K562 (cell line): ENCODE data around the gene RCC1. TPM values are rescaled to one million over a fixed set of nuclear protein-coding genes. Genes with fewer than 3 reads are reported as not detected.

Experiments
- ATF7 ChIP-seq: fragments of 450-650 bp; IDR thresholded peaks from 2 replicates; pipeline ENCODE4 v1.7.1; 2014; ENCODE audit warnings: mild to moderate bottlenecking, moderate library complexity
- GTF2A2 ChIP-seq: IDR thresholded peaks from 2 replicates; pipeline ENCODE4 v1.6.1; 2016; ENCODE audit warnings: mild to moderate bottlenecking, missing genetic modification characterization, missing compliant biosample characterization
- NR1H2 ChIP-seq: sonication (generic); formaldehyde crosslinking; IDR thresholded peaks from 2 replicates; pipeline ENCODE4 v1.4.0; 2020; ENCODE audit warnings: mild to moderate bottlenecking, missing genetic modification reagents
- SMARCA5 ChIP-seq: fragments of 450-650 bp; IDR thresholded peaks from 2 replicates; pipeline ENCODE4 v1.6.1; 2016
- ZNF316 ChIP-seq: fragments of 450-650 bp; IDR thresholded peaks from 2 replicates; pipeline ENCODE4 v1.6.1; 2016
- polyA plus RNA-seq, 8 experiments: library from polyadenylated mRNA; depleted of rRNA in 4 of 8; stranded (reverse) in 5 of 8; unstranded in 3 of 8; fragments of >200 nt; fragmentation: Nextera tagmentation in 2 of 8; fragmentation: Illumina TruSeq in 1 of 8; extraction: Ambion mirVana in 2 of 8; extraction: Trizol in 1 of 8; gene quantifications; 2 replicates each; pipeline versions ENCODE4 v1.2.1 to v1.2.3, GENCODE V29; 2011 to 2014; ENCODE audit warnings: inconsistent platforms in 1 of 8, missing spikeins in 1 of 8
- total RNA-seq, 7 experiments: library from RNA; depleted of rRNA in 6 of 7; stranded (reverse); fragments of >200 nt in 6 of 7; fragmentation: Illumina TruSeq in 2 of 7; extraction: Trizol in 2 of 7; gene quantifications; 2 replicates each; pipeline versions ENCODE4 v1.2.1 to v1.2.3, GENCODE V29; 2011 to 2021; ENCODE audit warnings: low replicate concordance in 1 of 7
- TF ChIP-seq, protein P1 (sequence below), 2 experiments: fragments of 450-650 bp; conservative IDR thresholded peaks; 2 replicates each; pipeline ENCODE4 v1.6.1; 2017; ENCODE audit warnings: mild to moderate bottlenecking in 2 of 2, moderate library complexity in 2 of 2
- TF ChIP-seq, protein P2 (sequence below): sonication (generic); formaldehyde crosslinking; IDR thresholded peaks from 2 replicates; pipeline ENCODE4 v1.8.1; 2023; ENCODE audit warnings: mild to moderate bottlenecking, missing genetic modification reagents
- TF ChIP-seq, protein P3 (sequence below): sonication (generic); formaldehyde crosslinking; IDR thresholded peaks from 2 replicates; pipeline ENCODE4 v1.8.0; 2023; ENCODE audit warnings: missing genetic modification reagents, mild to moderate bottlenecking, borderline replicate concordance
- TF ChIP-seq, protein P4 (sequence below): sonication (generic); formaldehyde crosslinking; IDR thresholded peaks from 2 replicates; pipeline ENCODE4 v1.8.0; 2022; ENCODE audit warnings: mild to moderate bottlenecking, missing genetic modification reagents
- TF ChIP-seq, protein P5 (sequence below): fragments of 250-450 bp; sonication (Bioruptor Pico); IDR thresholded peaks from 2 replicates; pipeline ENCODE4 v1.5.0; 2021; ENCODE audit warnings: mild to moderate bottlenecking, borderline replicate concordance

The RCC1 gene
- total and polyA plus RNA-seq, 9 of the 15 experiments (the other 6 are each of a cell fraction or from before 2014, with no cell fraction given) = 16.4 to 202 (median 107) TPM

DNA sequence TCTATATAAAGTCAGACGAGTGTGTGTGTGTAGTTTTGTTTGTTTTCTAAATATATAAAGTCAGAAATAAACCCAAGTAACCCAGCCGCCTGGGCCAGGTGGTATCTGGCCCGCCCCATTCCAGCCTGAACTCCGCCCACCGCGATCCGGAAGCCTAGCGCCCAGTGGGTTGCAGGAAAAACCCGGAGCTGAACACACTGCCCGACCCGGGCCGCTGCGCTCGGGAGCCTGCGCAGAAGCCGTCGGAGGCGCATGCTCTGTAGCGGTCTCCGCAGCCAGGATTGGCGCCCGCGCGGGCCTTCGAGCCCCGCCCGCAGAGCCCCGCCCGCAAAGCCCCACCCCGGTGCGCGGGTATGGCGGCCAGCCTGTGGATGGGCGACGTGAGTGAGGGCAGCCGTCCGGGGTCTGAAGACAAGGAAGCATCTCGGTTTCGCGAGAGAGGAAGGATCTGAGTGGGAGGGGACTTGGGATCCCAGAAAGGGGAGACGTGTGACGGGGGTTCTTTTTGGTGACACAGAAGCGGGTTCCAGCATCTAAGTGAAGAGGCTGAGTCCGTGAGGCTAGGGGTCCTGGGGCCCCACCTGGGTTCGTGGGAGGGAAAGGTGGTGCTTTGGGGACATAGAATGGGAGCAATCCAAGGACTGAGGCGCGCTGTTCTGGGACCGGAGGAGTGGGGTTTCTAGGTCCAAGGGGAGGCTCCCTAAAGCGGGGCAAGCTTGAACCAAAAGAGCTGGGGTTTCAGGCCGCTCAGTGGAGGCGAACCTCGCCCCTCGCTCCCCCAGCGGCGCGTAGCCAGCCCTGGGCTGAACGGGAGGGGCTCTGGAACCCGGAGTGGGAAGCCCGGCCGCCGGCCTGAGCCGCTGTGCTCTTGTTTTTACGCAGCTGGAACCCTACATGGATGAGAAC is 47.2 kb downstream of the RCC1 start, which contains the start of gene TRNAU1AP (continued):
- TF ChIP-seq, protein P1, sequence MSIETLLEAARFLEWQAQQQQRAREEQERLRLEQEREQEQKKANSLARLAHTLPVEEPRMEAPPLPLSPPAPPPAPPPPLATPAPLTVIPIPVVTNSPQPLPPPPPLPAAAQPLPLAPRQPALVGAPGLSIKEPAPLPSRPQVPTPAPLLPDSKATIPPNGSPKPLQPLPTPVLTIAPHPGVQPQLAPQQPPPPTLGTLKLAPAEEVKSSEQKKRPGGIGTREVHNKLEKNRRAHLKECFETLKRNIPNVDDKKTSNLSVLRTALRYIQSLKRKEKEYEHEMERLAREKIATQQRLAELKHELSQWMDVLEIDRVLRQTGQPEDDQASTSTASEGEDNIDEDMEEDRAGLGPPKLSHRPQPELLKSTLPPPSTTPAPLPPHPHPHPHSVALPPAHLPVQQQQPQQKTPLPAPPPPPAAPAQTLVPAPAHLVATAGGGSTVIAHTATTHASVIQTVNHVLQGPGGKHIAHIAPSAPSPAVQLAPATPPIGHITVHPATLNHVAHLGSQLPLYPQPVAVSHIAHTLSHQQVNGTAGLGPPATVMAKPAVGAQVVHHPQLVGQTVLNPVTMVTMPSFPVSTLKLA (conservative IDR thresholded peaks at IDR 0.05) = peak; percentile 66 to 70
- TF ChIP-seq, protein P2, sequence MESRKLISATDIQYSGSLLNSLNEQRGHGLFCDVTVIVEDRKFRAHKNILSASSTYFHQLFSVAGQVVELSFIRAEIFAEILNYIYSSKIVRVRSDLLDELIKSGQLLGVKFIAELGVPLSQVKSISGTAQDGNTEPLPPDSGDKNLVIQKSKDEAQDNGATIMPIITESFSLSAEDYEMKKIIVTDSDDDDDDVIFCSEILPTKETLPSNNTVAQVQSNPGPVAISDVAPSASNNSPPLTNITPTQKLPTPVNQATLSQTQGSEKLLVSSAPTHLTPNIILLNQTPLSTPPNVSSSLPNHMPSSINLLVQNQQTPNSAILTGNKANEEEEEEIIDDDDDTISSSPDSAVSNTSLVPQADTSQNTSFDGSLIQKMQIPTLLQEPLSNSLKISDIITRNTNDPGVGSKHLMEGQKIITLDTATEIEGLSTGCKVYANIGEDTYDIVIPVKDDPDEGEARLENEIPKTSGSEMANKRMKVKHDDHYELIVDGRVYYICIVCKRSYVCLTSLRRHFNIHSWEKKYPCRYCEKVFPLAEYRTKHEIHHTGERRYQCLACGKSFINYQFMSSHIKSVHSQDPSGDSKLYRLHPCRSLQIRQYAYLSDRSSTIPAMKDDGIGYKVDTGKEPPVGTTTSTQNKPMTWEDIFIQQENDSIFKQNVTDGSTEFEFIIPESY (CRISPR knock-in tag) = peak; percentile 50
- TF ChIP-seq, protein P3, sequence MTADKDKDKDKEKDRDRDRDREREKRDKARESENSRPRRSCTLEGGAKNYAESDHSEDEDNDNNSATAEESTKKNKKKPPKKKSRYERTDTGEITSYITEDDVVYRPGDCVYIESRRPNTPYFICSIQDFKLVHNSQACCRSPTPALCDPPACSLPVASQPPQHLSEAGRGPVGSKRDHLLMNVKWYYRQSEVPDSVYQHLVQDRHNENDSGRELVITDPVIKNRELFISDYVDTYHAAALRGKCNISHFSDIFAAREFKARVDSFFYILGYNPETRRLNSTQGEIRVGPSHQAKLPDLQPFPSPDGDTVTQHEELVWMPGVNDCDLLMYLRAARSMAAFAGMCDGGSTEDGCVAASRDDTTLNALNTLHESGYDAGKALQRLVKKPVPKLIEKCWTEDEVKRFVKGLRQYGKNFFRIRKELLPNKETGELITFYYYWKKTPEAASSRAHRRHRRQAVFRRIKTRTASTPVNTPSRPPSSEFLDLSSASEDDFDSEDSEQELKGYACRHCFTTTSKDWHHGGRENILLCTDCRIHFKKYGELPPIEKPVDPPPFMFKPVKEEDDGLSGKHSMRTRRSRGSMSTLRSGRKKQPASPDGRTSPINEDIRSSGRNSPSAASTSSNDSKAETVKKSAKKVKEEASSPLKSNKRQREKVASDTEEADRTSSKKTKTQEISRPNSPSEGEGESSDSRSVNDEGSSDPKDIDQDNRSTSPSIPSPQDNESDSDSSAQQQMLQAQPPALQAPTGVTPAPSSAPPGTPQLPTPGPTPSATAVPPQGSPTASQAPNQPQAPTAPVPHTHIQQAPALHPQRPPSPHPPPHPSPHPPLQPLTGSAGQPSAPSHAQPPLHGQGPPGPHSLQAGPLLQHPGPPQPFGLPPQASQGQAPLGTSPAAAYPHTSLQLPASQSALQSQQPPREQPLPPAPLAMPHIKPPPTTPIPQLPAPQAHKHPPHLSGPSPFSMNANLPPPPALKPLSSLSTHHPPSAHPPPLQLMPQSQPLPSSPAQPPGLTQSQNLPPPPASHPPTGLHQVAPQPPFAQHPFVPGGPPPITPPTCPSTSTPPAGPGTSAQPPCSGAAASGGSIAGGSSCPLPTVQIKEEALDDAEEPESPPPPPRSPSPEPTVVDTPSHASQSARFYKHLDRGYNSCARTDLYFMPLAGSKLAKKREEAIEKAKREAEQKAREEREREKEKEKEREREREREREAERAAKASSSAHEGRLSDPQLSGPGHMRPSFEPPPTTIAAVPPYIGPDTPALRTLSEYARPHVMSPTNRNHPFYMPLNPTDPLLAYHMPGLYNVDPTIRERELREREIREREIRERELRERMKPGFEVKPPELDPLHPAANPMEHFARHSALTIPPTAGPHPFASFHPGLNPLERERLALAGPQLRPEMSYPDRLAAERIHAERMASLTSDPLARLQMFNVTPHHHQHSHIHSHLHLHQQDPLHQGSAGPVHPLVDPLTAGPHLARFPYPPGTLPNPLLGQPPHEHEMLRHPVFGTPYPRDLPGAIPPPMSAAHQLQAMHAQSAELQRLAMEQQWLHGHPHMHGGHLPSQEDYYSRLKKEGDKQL (CRISPR knock-in tag) = no peak
- TF ChIP-seq, protein P4, sequence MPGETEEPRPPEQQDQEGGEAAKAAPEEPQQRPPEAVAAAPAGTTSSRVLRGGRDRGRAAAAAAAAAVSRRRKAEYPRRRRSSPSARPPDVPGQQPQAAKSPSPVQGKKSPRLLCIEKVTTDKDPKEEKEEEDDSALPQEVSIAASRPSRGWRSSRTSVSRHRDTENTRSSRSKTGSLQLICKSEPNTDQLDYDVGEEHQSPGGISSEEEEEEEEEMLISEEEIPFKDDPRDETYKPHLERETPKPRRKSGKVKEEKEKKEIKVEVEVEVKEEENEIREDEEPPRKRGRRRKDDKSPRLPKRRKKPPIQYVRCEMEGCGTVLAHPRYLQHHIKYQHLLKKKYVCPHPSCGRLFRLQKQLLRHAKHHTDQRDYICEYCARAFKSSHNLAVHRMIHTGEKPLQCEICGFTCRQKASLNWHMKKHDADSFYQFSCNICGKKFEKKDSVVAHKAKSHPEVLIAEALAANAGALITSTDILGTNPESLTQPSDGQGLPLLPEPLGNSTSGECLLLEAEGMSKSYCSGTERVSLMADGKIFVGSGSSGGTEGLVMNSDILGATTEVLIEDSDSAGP (CRISPR knock-in tag) = no peak
- TF ChIP-seq, protein P5, sequence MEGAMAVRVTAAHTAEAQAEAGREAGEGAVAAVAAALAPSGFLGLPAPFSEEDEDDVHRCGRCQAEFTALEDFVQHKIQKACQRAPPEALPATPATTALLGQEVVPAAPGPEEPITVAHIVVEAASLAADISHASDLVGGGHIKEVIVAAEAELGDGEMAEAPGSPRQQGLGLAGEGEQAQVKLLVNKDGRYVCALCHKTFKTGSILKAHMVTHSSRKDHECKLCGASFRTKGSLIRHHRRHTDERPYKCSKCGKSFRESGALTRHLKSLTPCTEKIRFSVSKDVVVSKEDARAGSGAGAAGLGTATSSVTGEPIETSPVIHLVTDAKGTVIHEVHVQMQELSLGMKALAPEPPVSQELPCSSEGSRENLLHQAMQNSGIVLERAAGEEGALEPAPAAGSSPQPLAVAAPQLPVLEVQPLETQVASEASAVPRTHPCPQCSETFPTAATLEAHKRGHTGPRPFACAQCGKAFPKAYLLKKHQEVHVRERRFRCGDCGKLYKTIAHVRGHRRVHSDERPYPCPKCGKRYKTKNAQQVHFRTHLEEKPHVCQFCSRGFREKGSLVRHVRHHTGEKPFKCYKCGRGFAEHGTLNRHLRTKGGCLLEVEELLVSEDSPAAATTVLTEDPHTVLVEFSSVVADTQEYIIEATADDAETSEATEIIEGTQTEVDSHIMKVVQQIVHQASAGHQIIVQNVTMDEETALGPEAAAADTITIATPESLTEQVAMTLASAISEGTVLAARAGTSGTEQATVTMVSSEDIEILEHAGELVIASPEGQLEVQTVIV (CRISPR knock-in tag) = no peak
- TF ChIP-seq ZNF316 (peak; percentile 91), ATF7 (peak; percentile 81), GTF2A2 (no peak), NR1H2 (CRISPR knock-in tag) (0 out of 2 replicates have a peak, but pooled peaks have one; percentile 67), SMARCA5 (no peak)
